NCI-H69 (cell line): ENCODE data around the gene PIGM.
A peak's percentile ranks its signal among the peaks of the same experiment; 100 is the strongest.

Source experiments
- DNase-seq: peaks from one replicate; lab custom pipeline; 2025; lab: John Stamatoyannopoulos, UW

Gene PIGM

DNA sequence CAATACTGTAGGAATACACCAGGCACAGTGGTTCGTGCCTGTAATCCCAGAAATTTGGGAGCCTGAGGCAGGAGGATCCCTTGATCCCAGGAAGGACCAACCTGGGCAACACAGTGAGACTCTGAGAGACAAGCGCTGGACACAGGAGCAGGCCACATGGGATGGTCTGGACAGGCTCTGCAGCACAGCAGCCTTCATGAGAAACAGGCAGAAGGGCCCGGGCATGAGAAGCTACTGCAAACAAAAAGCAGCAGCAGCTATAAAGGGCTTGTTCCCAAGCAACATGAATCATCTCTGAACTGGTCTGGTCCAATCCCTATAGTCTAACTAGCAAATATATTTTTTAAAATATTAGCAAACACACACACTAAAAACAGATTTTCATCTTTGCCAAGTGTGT, 42.2 kb downstream of the PIGM start:
- no peak for DNase-seq

GRCh38 chr1:159988006-159988405, 43.8 kb downstream of the PIGM start:
- DNase-seq = no peak

GRCh38 chr1:159987186-159987585, 44.6 kb downstream of the PIGM start:
- DNase-seq = no peak

- no peak for DNase-seq
Measured at GRCh38 chr1:159986531-159986930, 45.3 kb downstream of the PIGM start.

- DNase-seq = no peak
Measured at GRCh38 chr1:159986093-159986492, 45.7 kb downstream of the PIGM start.

DNA sequence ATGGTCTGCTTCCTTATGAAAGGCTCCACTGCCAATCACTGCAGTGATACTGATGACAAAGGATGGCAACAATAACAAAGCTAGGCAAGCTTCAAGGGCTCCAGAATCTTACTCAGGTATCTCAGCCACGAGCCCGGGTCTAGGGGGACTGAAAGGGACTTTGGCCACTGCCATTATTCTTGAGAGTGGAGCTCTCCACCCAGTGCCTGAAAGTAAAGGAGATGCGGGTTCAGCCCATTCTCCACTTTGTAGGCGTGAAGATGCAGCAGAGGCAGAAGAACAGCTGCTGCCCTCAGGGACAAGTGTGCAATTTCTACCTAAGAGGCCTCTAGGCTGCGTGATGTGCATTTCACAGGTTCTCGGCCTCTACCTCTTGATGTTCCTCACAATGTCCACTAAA, 46.3 kb downstream of the PIGM start:
- DNase-seq = no peak

GRCh38 chr1:159983681-159984080, 48.1 kb downstream of the PIGM start:
- DNase-seq = peak; percentile 35

DNA sequence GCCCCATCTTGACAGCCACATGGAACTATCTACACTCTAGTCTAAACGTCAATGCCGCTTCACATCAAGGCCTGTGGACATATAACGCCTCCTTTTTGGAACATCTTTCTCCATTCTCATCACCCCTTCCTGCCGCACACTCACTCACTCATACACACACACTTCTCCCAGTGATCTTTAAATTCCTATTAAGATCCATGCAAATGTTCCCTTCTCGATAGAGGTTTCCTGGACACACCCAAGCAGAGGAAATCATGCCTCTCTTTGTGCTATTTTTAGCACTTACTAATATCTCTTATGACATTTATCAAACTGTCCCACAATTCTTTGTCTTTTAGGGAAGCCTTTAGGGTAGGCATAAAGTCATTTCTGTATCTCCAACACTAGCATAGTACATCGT, 49.5 kb downstream of the PIGM start:
- no peak for DNase-seq

DNA sequence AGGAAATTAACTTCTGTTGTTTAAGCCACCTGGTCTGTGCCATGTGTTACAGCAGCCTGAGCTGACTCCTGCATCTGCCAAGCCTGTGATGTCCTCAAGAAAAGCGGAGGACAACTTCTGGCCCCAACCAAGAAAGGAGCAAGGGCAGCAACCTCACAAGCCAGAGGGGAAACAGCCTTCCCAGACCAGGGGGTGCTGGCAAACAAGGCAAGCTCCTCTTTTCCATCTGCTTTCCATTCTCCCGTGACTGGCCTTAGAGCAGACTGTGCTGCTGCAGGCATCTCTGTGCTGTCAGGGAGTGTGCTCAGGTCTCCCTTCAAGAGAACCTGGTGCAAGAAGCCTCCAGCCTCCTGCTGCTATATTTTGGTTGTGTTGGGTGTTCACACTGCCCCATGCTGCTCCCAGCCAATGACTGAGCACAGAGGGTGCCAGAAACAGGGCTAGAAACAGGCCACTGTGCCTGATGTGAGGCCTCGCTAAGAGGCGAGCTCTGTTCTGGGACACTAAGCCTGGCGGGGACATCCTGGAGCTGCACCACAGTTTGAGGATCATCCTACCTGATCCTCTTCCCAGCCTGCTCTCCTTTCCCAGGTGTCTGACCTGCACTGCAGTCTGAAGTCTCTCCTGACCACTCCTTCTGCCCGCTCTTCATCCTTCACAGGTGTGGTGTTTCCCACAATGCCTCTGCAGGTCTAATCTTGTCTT, 50.3 kb downstream of the PIGM start:
- DNase-seq = no peak

DNA sequence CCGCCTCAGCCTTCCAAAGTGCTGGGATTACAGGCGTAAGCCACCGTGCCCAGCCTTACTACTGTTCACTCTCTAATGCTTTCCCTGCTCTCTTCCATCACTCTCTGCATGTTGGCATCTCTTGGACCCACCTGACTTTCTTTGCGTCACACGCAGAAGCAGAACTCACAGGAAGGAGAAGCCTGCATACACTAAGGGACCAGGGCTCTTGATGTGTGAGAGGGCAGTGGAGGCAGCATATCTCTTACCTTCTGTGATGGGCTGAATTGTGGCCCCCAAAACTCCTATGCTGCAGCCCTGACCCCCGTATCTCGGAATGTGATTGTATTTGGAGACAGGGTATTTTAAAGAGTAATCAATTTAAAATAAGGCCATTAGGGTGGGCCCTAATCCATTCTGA, 51.0 kb downstream of the PIGM start:
- DNase-seq = no peak

DNA sequence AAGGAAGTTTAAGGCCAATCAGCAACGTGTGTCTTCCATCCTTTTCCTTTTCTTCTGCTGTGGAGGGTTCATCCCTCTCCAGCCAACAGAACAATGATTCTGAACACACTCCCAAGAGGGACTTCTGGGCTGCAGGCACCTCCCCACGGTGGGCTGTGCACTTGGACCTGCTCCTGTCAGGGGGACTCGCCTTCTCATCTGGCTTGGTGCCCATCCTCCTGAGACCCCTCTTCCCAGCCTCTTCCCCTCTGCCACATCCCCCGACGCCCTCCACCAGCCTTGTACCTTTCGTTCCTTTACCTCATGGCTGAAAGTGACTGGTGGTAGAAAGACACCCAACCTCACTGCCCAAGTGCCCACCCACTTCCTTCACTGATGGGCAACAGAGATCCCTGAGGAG, 51.7 kb downstream of the PIGM start:
- no peak for DNase-seq

- DNase-seq = no peak
Measured at GRCh38 chr1:159979257-159979656, 52.5 kb downstream of the PIGM start.

DNA sequence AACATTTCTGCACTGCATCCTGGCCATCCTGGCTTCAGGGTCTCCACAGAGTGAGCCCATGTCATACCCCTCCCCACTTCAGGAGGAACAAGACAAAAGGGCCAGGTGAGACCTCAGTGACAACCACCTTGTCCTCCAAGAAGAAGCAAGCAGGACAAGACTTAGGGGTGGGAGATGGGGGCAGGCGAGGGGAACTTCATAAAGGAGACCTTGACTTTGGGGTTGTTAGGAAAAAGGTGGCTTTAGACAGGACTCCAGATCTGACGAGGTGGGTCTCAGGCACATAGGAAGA, 53.7 kb downstream of the PIGM start:
- no peak for DNase-seq

- no peak for DNase-seq
Measured at GRCh38 chr1:159977364-159978106, 54.3 kb downstream of the PIGM start.
